ENCODE measurements around the gene ST7.

Gene ST7

DNA sequence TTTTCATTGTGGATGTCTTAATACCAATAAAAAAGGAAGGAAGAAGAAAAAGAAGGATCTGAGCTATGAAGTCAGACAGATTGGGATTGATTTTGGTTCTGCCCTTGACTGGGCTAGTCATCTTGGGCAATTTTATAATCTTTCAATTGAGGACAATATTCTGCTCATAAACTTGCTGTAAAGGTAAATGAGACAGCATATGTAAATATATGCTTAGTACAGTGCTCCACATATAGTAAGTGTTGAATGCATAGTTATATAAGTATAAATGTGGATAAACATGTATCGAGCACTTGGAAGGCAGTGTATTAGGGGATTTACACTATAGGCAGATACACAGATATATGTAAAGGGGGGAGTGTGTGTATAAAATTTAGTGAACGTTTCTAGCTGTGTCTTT is 85.1 kb downstream of the ST7 start:
- Histone ChIP-seq H3K36me3 (ENCODE audit: control insufficient read depth, low read depth, low read length) (no peaks in the 10 kb centered on the region), H3K4me3 (ENCODE audit: low read length) (no peak overlapping the region), H3K27me3 (ENCODE audit: control insufficient read depth, insufficient read depth, low read length) (no peaks in the 10 kb centered on the region), H3K9me3 (ENCODE audit: control insufficient read depth, low read depth, low read length) (no peaks in the 10 kb centered on the region), H3K27ac (ENCODE audit: low read length) (no peak overlapping the region), H3K4me1 (ENCODE audit: control insufficient read depth, low read depth, low read length) (no peaks in the 10 kb centered on the region), H3K9ac (ENCODE audit: low read length) (no peak overlapping the region)

DNA sequence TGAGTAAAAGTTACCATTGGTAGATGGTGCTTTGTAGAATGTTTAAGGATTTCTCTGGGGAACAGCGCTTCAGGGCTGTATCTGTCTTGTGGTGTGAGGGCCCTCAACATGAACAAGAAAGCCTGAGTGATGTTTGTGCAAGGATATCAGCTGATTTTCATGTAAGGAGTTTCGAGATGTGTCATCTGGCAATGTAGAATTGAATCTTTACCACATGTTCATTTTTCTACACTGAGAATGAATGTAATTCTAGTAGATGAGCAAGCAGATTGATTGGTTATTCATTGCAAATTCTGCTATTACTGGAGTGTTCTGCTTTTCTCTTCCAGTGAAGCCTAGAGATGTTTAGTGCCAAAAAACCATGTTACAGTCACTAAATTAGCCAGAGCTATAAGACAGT is 87.7 kb downstream of the ST7 start:
- no peaks in the 10 kb centered on the region for H3K9me3 ChIP-seq (ENCODE audit: control insufficient read depth, low read depth, low read length)
- no peaks in the 10 kb centered on the region for H3K27me3 ChIP-seq (ENCODE audit: control insufficient read depth, insufficient read depth, low read length)
- H3K4me1 ChIP-seq (ENCODE audit: control insufficient read depth, low read depth, low read length) = no peaks in the 10 kb centered on the region
- no peak overlapping the region for H3K4me3 ChIP-seq (ENCODE audit: low read length)
- no peak overlapping the region for H3K9ac ChIP-seq (ENCODE audit: low read length)
- no peak overlapping the region for H3K27ac ChIP-seq (ENCODE audit: low read length)
- no peaks in the 10 kb centered on the region for H3K36me3 ChIP-seq (ENCODE audit: control insufficient read depth, low read depth, low read length)

DNA sequence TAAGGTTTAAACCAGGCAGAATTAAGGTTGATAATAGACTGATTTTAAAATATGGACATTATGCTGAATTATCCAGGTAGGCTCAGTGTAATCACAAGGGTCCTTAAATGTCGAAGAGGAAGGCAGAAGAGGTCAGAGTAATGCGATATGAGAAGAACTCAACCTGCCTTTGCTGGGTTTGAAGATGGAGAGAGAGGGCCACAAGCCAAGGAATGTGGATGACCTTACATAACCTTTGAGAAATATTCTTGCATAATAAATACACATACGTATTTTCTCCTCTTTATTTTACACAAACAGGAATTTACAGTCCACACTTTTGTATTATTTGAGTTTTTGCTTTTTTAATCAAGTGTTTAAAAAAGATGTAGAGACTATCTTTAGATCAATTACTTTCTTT is 88.5 kb downstream of the ST7 start:
- Histone ChIP-seq H3K27me3 (ENCODE audit: control insufficient read depth, insufficient read depth, low read length) (no peaks in the 10 kb centered on the region), H3K9me3 (ENCODE audit: control insufficient read depth, low read depth, low read length) (no peaks in the 10 kb centered on the region), H3K36me3 (ENCODE audit: control insufficient read depth, low read depth, low read length) (no peaks in the 10 kb centered on the region), H3K4me3 (ENCODE audit: low read length) (no peak overlapping the region), H3K4me1 (ENCODE audit: control insufficient read depth, low read depth, low read length) (no peaks in the 10 kb centered on the region), H3K27ac (ENCODE audit: low read length) (no peak overlapping the region), H3K9ac (ENCODE audit: low read length) (no peak overlapping the region)

DNA sequence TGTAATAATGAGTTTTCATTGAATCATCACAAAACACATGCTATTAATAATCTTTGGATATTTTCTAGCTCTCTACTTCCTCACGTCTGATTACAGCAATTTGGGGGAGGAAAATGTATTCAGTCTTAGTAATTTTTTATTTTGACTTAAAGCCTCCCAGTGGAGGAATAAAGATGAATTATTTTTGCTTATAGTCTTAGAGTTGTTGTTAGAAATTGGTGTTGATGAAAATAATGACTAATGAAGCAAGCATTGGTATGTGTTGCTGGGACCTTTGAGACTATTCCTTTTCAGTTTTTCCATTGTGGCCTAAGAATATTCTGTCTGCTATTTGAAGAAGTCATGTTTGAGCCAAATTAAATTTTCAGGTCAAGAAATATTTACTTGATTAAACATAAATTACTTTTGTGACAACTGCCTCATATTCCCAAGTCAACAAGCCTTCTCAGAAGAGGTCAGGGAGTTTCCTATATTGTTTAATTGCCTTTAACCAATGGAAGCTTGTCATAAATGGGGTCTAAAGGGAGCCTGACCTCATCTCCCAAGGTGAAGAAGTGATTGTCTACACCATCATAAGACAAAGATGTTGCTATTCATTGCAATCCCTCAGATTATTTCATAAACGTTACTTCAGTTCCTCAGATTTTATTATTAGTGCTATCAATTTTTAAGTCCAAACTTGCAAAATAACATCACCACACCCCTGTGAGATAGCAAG is 90.0 kb downstream of the ST7 start:
- no peaks in the 10 kb centered on the region for H3K4me1 ChIP-seq (ENCODE audit: control insufficient read depth, low read depth, low read length)
- H3K9ac ChIP-seq (ENCODE audit: low read length) = no peak overlapping the region
- H3K4me3 ChIP-seq (ENCODE audit: low read length) = no peak overlapping the region
- no peaks in the 10 kb centered on the region for H3K36me3 ChIP-seq (ENCODE audit: control insufficient read depth, low read depth, low read length)
- no peaks in the 10 kb centered on the region for H3K27me3 ChIP-seq (ENCODE audit: control insufficient read depth, insufficient read depth, low read length)
- H3K9me3 ChIP-seq (ENCODE audit: control insufficient read depth, low read depth, low read length) = no peaks in the 10 kb centered on the region
- H3K27ac ChIP-seq (ENCODE audit: low read length) = no peak overlapping the region

DNA sequence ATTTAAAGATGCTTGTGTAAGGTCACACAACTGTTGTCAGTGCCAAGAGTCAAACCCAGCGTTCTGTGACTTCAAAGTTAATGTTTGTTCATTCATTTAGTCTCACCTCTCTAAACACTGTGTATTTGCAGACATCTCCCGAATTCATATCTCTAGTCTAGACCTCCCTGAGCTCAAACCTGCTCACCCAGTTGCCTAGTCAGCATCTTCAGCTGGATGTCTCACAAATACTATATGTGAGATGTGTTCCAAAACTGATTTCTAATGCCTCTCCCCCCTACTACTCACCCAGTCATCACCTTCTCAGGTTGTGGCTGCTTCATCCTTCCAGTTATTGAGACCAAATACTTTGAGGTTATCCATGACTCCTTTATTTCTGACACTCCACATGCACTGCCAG is 91.4 kb downstream of the ST7 start:
- Histone ChIP-seq H3K4me1 (ENCODE audit: control insufficient read depth, low read depth, low read length) (no peaks in the 10 kb centered on the region), H3K27ac (ENCODE audit: low read length) (no peak overlapping the region), H3K27me3 (ENCODE audit: control insufficient read depth, insufficient read depth, low read length) (no peaks in the 10 kb centered on the region), H3K36me3 (ENCODE audit: control insufficient read depth, low read depth, low read length) (no peaks in the 10 kb centered on the region), H3K9ac (ENCODE audit: low read length) (no peak overlapping the region), H3K9me3 (ENCODE audit: control insufficient read depth, low read depth, low read length) (no peaks in the 10 kb centered on the region), H3K4me3 (ENCODE audit: low read length) (no peak overlapping the region)

DNA sequence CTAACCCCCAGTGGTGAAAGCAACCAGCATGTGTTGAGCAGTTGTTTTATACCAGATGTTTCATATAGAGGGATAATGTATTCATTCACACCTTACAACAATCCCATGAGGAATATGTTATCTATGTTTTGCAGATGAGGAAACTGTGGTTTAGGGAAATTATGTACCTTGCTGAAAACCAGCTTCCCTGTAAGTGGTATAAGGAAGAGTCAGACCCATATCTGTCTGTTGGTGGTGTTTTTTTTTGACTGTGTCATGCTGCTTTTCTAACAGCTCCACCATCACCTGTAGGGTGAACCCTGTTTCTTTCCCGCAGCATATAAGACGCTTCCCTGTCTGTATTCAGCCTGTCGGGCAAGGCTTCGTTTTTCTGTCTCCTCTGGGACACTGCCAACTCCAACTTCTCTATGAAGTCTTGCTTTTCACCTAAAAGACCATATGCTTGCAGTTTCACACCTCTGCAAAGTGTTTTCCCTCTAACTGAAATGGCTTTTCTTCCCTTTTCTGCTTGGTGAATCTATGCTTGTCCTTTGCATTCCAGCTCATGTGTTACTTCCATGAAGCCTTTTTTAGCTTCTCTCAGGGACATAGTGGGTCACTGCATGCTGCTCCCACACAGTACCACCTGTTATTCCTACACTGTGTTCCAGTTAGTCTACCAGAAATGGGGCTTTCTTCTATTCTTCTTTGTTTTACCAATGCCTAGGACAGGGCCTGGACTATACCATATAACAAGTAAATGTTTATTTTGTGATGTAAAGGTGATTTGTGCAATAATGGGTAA is 92.8 kb downstream of the ST7 start:
- Histone ChIP-seq H3K27me3 (ENCODE audit: control insufficient read depth, insufficient read depth, low read length) (no peaks in the 10 kb centered on the region), H3K4me1 (ENCODE audit: control insufficient read depth, low read depth, low read length) (no peaks in the 10 kb centered on the region), H3K9ac (ENCODE audit: low read length) (no peak overlapping the region), H3K36me3 (ENCODE audit: control insufficient read depth, low read depth, low read length) (no peaks in the 10 kb centered on the region), H3K4me3 (ENCODE audit: low read length) (no peak overlapping the region), H3K27ac (ENCODE audit: low read length) (no peak overlapping the region), H3K9me3 (ENCODE audit: control insufficient read depth, low read depth, low read length) (no peaks in the 10 kb centered on the region)

DNA sequence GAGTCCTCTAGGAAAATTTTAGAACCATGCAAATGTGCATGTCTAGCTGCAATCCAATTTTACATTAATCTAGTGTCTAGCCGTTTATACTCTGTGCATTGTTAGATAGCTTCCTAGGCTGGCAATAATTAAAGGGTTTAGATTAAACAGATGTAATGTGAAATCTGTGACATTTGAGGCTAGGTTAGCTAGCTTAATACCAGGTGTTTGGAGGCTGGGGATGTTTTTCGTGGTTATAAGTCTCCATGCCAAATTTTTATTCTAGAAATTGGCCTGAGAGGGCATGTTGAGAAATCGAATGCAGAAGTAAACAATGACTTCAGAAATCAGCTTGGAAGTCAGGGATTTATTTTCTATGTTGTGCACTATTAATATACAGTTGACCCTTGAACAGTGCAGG is 94.2 kb downstream of the ST7 start:
- no peaks in the 10 kb centered on the region for H3K36me3 ChIP-seq (ENCODE audit: control insufficient read depth, low read depth, low read length)
- H3K4me1 ChIP-seq (ENCODE audit: control insufficient read depth, low read depth, low read length) = no peaks in the 10 kb centered on the region
- no peaks in the 10 kb centered on the region for H3K27me3 ChIP-seq (ENCODE audit: control insufficient read depth, insufficient read depth, low read length)
- H3K9me3 ChIP-seq (ENCODE audit: control insufficient read depth, low read depth, low read length) = no peaks in the 10 kb centered on the region
- no peak overlapping the region for H3K4me3 ChIP-seq (ENCODE audit: low read length)
- H3K9ac ChIP-seq (ENCODE audit: low read length) = no peak overlapping the region
- H3K27ac ChIP-seq (ENCODE audit: low read length) = no peak overlapping the region

DNA sequence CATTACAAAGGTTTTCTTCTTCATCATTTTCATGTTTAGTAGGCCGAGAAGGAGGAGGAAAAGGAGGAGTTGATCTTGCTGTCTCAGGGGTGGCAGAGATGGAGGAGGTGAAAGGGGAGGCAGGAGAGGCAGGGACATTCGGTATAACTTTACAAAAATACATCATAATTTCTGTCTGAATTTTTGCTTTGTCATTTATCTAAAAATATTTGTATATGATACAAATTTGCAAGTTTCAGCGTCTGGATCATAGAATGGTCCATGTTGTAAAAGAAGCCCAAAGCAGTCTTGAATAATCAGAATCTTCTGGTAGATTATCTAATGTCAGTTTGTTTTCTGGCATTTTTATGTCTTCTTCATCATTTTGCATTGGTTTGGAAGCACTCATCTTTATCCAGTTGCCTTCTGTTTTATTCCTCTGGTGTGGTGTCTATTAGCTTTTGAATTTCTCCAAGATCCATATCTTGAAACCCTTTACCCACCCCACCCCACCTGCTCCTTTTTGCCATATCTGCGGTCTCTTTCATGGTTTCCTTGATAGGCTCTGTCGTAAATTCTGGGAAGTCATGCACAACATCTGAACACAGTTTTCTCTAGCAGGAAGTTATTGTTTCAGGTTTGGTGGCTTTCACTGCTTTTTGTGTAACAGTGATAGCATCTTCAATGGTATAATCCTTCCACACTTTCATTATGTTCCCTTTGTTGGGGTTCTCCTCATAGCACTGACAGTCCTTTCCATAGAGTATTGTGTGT is 95.0 kb downstream of the ST7 start:
- Histone ChIP-seq H3K4me3 (ENCODE audit: low read length) (no peak overlapping the region), H3K36me3 (ENCODE audit: control insufficient read depth, low read depth, low read length) (no peaks in the 10 kb centered on the region), H3K9me3 (ENCODE audit: control insufficient read depth, low read depth, low read length) (no peaks in the 10 kb centered on the region), H3K27ac (ENCODE audit: low read length) (no peak overlapping the region), H3K4me1 (ENCODE audit: control insufficient read depth, low read depth, low read length) (no peaks in the 10 kb centered on the region), H3K9ac (ENCODE audit: low read length) (no peak overlapping the region), H3K27me3 (ENCODE audit: control insufficient read depth, insufficient read depth, low read length) (no peaks in the 10 kb centered on the region)

DNA sequence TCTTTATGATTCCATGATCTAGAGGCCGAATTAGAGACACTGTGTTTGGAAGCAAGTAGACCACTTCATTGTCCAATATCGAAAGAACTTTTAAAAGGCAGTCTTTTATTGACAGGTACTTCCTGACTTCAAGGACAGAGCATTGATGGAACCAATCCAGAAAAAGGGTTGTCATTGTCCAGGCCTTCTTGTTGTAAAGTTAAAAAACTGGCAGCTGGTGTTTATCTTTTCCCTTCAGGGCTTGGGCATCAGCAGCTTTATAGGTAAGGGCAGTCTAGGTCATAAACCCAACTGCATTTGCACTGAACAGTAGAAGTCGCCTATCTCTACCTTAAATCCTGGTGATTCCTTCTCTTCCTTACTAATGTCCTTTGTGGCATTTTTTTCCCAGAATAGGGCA is 95.6 kb downstream of the ST7 start:
- Histone ChIP-seq H3K4me1 (ENCODE audit: control insufficient read depth, low read depth, low read length) (no peaks in the 10 kb centered on the region), H3K9ac (ENCODE audit: low read length) (no peak overlapping the region), H3K9me3 (ENCODE audit: control insufficient read depth, low read depth, low read length) (no peaks in the 10 kb centered on the region), H3K27me3 (ENCODE audit: control insufficient read depth, insufficient read depth, low read length) (no peaks in the 10 kb centered on the region), H3K27ac (ENCODE audit: low read length) (no peak overlapping the region), H3K36me3 (ENCODE audit: control insufficient read depth, low read depth, low read length) (no peaks in the 10 kb centered on the region), H3K4me3 (ENCODE audit: low read length) (no peak overlapping the region)

DNA sequence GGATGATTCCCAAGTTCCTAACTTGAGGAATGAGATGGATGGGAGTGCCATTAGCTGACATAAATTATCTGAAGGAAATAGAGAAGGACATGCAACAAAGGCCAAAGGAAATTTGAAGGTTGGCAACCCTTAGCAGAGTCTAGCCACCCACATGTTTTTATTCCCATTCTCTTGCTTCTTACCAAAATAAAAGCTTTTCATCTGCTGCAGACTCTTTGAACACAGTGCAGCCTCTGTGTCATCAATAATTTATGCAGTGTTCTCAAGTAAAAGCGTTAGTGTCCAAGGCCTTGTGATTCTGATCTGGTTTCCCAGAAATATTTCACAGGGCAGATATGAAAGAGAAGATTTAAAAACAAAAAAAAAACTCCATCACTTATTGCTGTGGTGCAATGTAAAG is 98.5 kb downstream of the ST7 start:
- no peak overlapping the region for H3K4me3 ChIP-seq (ENCODE audit: low read length)
- H3K9ac ChIP-seq (ENCODE audit: low read length) = no peak overlapping the region
- H3K36me3 ChIP-seq (ENCODE audit: control insufficient read depth, low read depth, low read length) = no peaks in the 10 kb centered on the region
- no peaks in the 10 kb centered on the region for H3K4me1 ChIP-seq (ENCODE audit: control insufficient read depth, low read depth, low read length)
- H3K27ac ChIP-seq (ENCODE audit: low read length) = no peak overlapping the region
- H3K9me3 ChIP-seq (ENCODE audit: control insufficient read depth, low read depth, low read length) = no peaks in the 10 kb centered on the region
- no peaks in the 10 kb centered on the region for H3K27me3 ChIP-seq (ENCODE audit: control insufficient read depth, insufficient read depth, low read length)

DNA sequence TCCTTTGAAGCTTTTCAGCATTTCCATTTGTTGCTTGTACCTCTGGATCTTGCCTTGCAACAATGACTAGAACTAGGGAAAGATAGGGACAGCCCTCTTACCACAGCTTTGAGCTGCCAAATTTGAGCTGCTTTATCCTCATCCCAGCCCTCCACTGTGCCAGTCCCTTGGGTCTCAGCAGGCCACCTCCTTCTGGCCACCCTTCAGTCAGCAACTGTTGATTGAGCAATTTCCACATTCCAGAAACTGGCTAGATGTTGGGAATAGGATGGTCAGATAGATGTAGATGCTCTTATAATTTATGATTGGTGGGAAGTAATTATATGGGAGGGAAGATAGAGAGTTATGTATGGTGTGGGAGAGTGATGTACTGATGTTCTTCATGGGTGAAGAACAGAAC is 100.1 kb downstream of the ST7 start:
- H3K27me3 ChIP-seq (ENCODE audit: control insufficient read depth, insufficient read depth, low read length) = no peaks in the 10 kb centered on the region
- H3K27ac ChIP-seq (ENCODE audit: low read length) = no peak overlapping the region
- no peaks in the 10 kb centered on the region for H3K36me3 ChIP-seq (ENCODE audit: control insufficient read depth, low read depth, low read length)
- no peak overlapping the region for H3K4me3 ChIP-seq (ENCODE audit: low read length)
- no peaks in the 10 kb centered on the region for H3K4me1 ChIP-seq (ENCODE audit: control insufficient read depth, low read depth, low read length)
- H3K9me3 ChIP-seq (ENCODE audit: control insufficient read depth, low read depth, low read length) = no peaks in the 10 kb centered on the region
- H3K9ac ChIP-seq (ENCODE audit: low read length) = no peak overlapping the region

Data from iPS-18a (cell line).